ENCODE measurements around the gene ADAMTS3.
"Not testable (repeated sequence)": the region's sequence is repeated elsewhere in the genome, so short reads cannot be mapped to it uniquely, and the experiment has no call there.

ADAMTS3 gene

GRCh38 chr4:72467633-72468032 lies 101.4 kb downstream of the ADAMTS3 start:
- DNase-seq: no peak

- DNase-seq: no peak
These were observed 105.3 kb downstream of the ADAMTS3 start for GRCh38 chr4:72463724-72464123.

GRCh38 chr4:72457158-72457557 lies 111.9 kb downstream of the ADAMTS3 start:
- no peak for DNase-seq

- no peak for DNase-seq
These were observed 117.7 kb downstream of the ADAMTS3 start for GRCh38 chr4:72451349-72451748.

- DNase-seq: no peak
These were observed 119.3 kb downstream of the ADAMTS3 start for GRCh38 chr4:72449705-72450104.

DNA sequence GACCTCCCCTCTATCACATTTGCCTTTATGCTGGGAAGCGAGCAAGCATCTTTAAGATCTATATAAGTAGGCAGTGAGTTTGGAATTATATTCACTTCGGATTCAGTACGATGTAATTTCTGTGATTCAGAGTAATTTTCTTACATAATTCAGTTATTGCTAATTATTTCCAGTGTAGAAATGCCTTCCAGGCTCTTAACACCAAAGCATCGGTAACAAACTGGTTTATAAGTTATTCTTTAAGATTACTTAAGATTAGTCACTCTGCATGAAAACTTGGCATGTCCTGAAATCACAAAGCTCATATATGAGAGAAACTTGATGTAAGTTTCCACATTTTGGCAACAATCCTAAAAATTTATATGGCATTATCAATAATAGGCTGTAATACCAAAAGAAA lies 120.8 kb downstream of the ADAMTS3 start:
- DNase-seq: no peak

- no peak for DNase-seq
These were observed 122.5 kb downstream of the ADAMTS3 start for GRCh38 chr4:72446353-72447055.

DNA sequence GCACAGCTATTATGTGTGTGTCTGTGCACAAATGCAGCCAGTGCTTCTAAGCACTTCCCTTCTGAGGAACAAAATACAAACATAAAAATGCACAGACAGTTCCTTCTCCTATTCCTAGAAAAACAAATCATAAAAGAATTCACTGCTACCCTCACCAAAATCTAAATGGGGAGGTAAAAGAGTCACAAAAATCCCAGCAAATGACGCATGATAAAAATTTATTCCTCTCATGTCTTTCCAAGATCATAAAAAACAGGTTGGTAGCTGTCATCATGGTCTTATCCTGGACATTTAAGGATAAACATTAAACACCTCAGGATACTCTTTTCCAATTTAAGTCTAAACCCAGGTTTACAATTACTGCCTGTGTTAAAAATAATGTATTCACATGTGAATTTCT lies 124.9 kb downstream of the ADAMTS3 start:
- no peak for DNase-seq

DNA sequence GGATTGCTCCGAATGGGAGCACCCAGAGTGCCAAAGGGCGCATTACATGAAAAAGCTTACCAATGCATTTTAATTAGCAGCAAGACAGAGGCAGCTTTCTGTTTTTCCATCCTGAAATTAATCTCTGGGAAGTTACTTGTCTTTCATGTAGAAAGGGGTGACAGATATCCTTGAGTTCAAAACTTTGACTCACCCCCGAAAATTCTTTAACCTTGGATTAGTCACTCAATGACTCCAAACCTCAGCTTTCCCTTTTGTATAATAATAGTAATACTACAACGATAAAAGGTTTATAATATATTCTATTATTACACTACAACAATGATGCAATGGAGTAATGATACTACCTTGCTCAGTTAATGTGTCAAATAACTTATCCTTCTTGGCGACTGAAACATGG lies 126.3 kb downstream of the ADAMTS3 start:
- no peak for DNase-seq

- DNase-seq: no peak
These were observed 126.9 kb downstream of the ADAMTS3 start for GRCh38 chr4:72442147-72442546.

DNA sequence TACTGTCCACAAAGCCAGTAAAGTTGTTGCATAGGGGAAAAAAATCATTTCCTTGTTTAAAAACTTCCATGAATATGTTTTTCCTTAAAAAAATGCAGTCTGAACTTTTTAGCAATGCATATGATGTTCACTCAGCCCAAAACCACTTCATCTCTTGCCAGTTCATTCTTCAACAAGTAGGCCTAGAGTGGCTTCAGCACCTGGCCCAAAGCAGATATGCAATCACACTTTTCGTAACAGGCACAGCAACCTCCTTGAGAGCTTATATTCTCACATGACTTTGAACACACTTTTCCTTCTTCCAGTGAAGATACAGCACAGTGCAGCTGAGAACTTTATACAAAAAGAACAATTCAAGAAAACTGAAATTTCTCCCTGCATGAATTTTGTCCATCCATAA lies 128.6 kb downstream of the ADAMTS3 start:
- DNase-seq: no peak

- DNase-seq: no peak
These were observed 136.0 kb downstream of the ADAMTS3 start for GRCh38 chr4:72432975-72433374.

DNA sequence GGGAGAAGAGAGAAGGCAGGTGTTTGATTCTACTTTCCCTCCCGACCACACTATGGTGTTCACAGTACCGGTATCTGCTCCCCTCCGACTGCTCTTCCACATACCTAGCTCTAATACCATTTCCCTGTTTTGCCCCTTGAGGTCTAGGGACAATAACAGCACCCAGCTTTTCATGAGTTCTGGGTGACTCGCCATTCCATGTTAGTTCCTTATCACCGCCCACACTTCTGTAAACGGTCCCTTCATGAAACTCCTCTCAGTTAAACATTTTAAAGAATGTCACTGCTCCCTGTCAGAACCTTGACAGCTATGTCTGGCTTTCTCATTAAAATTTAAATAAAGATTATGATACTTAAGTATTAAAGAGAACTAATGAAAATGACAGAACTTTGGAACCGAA lies 136.7 kb downstream of the ADAMTS3 start:
- DNase-seq: no peak

DNA sequence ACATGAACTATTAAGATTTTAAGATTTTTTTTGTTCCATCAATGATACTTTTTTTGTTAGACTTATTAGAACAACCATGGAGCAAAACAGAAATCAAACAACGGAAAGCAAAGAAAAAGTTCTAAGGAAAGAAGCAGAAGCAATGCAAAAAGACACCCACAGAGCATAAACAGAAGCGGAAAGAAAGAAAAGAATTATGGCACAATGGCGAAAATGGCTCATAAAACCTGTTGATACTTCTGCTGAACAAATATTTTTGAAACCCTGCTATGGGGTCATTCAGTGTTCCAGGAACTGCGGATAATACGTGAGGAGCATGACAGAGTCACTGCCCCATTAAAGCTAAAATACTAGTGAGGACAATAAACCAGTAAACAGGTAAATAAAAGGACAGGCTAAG lies 138.0 kb downstream of the ADAMTS3 start:
- no peak for DNase-seq

DNA sequence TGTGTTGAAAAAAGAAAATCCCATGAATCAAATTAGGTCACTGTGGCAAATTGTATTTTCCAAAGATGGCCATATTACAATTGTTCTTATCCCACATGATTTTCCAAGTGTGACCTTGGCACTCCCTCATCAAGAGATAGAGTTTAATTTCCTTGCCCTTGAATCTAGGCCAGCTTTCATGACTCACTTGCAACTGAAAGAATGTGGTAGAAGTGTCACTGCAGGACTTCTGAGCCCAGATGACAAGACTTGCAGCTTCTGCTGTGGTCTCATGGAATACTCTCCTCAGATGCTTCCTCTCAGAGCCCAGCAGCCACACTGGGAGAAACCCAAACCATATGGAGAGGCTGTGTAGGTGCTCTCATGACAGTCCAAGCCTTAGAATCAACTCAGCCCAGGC lies 139.0 kb downstream of the ADAMTS3 start:
- DNase-seq: no peak

- DNase-seq: no peak
These were observed 139.6 kb downstream of the ADAMTS3 start for GRCh38 chr4:72429397-72429889.

GRCh38 chr4:72427057-72427456 lies 142.0 kb downstream of the ADAMTS3 start:
- DNase-seq: no peak

DNA sequence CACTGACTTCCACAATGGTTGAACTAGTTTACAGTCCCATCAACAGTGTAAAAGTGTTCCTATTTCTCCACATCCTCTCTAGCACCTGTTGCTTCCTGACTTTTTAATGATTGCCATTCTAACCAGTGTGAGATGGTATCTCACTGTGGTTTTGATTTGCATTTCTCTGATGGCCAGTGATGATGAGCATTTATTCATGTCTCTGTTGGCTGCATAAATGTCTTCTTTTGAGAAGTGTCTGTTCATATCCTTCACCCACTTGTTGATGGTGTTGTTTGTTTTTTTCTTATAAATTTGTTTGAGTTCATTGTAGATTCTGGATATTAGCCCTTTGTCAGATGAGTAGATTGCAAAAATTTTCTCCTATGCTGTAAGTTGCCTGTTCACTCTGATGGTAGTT lies 143.1 kb downstream of the ADAMTS3 start:
- not testable (repeated sequence) for DNase-seq

- no peak for DNase-seq
These were observed 145.0 kb downstream of the ADAMTS3 start for GRCh38 chr4:72424006-72424405.

DNA sequence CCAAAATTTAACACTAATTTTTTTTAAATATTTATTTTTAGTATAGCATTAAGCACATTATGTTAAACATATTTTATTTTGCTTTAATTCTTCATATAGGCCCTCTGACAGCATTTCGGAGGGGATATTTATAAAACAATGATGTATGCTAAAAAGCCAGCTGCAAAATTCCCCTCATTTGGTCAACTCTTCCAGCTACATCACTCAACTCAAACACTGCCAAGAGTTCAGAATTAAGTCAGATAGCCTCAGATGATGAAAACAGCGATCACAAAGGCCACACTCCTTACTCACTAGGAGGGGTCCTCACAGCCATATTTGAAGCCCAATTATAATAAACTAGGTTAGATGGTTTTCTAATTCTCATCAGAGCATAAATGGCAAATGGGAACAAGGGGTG lies 146.6 kb downstream of the ADAMTS3 start:
- DNase-seq: no peak

DNA sequence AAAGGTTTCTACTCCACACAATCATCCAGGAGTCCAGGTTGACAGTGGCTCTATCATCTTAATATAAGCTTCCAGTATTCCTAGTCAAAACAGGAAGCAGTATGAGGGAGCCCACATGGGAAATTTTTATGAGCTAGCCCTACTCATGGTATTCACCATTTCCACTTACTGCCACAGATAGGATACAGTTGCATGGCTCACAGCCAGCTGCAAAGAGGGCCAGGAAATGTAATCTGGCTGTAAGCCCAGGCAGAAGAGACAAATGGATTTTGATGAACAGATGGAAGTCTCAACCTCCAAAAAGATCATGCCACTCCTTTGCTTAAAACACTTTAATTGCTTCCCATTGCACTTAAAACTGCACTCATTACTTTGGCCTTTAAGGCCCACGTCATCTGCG lies 150.6 kb downstream of the ADAMTS3 start:
- no peak for DNase-seq

DNA sequence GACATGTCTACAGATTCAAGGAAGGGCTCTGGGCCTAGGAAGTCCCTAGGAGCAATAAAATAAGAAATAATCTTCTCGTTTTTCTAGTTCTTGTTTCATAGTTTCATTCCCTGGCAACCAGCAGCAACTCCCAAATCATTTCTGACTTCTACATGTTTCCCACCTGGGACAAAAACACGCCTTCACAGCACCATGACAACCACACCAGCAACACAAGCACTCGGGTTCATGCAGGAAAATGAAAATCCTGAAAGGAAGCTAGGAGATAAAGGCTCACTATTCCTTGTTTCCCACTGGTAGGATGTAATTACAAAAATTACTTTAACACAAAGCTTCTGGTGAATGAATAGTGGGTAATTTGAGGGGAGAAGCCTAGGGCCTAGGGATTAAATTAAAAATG lies 158.9 kb downstream of the ADAMTS3 start:
- DNase-seq: no peak

- DNase-seq: no peak
These were observed 160.5 kb downstream of the ADAMTS3 start for GRCh38 chr4:72408568-72408967.

DNA sequence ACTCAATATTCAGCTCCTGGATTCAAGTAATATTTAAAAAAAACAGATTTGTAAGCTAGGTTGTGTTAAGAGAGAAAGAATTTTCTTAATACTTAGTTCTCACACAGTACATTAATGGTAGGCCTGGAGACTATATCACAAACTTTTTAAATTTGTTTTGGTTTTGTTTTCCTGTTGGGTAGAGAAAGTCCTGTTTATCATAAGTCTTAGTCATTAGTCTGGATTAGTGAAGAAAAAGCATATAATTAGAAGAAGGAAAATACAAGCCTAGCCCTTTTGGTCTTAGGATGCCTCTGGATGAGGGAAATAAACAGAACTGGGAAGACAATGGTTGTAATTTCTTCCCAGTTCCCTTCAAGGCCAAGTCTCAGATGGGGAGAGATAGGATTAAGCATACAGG lies 163.6 kb downstream of the ADAMTS3 start:
- DNase-seq: no peak

GRCh38 chr4:72397314-72397713 lies 171.7 kb downstream of the ADAMTS3 start:
- DNase-seq: no peak
